ENCODE data around the gene AIG1.

DNA sequence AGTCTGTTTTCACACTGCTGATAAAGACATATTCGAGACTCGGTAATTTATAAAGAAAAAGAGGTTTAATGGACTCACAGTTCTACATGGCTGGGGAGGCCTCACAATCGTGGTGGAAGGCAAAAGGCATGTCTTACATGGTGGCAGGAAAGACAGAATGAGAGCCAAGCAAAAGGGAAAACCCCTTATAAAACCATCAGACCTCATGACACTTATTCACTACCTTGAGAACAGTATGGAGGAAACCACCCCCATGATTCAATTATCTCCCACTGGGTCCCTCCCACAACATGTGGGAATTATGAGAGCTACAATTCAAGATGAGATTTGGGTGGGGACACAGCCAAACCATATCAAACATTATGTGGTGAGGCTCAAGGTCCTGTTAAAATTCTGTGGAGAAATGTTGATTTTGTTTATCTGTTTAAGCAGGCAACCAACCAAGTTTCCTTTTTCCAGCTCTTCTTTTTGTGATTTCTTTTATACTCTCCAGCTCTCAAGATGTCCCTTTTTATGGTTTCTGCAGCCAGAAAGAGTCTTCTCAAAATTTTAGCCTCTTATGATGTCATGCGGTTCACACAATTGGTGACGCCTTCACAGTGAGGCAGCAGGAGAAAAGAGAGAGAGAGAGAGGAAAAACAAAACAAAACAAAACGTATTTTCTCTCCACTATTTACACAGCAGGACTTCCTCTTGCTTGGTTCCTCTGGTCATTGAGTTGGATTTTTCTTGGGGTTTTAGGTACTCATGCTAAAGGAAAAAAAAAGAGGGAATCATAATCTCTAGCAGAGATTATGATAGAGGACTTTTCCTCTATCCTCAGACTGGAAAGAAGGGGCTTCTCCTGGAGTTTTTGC lies 18.0 kb downstream of the AIG1 start:
- TF ChIP-seq POLR2AphosphoS5 (IDR thresholded peaks at IDR 0.05; ENCODE audit: low read depth, low read length) (no peak), POLR2A (IDR thresholded peaks at IDR 0.05; ENCODE audit: low read depth, low read length) (no peak)

All from GM12892 (cell line).